Occipital lobe (tissue), 2 donors: Measurements from ENCODE around the gene GPSM1. TPM values are rescaled to one million over a fixed set of nuclear protein-coding genes. Genes with fewer than 3 reads are reported as not detected.
A peak's percentile ranks its signal among the peaks of the same experiment; 100 is the strongest.
"Not testable (repeated sequence)": the region's sequence is repeated elsewhere in the genome, so short reads cannot be mapped to it uniquely, and the experiment has no call there.

Source experiments
- DNase-seq: peaks from one replicate; lab custom pipeline; 2025; lab: John Stamatoyannopoulos, UW
- total RNA-seq: library from RNA; depleted of rRNA; stranded (reverse); fragments of >200 nt; gene quantifications from one replicate; pipeline ENCODE4 v1.2.3, GENCODE V29; 2014

GPSM1 gene
- total RNA-seq, 1 donor from 2014 or later, result 73.6 TPM

- DNase-seq, result no peak
These were observed 68.2 kb downstream of the GPSM1 start for GRCh38 chr9:136395345-136396218.

DNA sequence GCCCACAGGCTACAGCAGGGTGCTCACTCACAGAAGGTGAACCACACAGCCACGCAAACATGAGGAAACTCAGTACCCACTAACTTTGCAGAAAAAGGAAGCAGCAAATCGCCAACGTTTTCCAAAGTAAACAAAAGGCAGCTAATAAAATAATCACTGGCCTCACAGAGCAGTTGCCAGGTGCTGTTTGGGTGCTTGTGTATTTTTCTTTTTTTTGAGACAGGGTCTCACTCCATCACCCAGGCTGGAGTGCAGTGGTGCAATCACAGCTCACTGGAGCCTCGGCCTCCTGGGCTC lies 68.8 kb downstream of the GPSM1 start:
- no peak for DNase-seq

DNA sequence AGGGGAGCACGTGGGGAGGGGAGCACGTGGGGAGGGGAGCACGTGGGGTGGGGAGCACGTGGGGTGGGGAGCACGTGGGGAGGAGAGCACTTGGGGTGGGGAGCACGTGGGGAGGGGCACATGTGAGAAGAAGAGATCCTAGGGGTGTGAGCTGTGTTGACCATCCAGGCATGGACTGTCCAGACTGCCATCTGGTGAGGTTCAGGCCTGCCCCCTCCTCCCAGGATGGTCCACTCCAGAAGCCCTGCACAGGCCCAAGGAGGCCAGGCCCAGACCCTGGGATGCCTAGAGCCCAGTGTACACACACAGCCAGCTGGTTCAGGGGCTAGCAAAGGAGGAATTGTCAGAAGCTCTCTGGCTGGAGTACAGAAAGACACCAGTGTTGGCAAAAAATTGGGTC lies 70.3 kb downstream of the GPSM1 start:
- DNase-seq, result no peak

DNA sequence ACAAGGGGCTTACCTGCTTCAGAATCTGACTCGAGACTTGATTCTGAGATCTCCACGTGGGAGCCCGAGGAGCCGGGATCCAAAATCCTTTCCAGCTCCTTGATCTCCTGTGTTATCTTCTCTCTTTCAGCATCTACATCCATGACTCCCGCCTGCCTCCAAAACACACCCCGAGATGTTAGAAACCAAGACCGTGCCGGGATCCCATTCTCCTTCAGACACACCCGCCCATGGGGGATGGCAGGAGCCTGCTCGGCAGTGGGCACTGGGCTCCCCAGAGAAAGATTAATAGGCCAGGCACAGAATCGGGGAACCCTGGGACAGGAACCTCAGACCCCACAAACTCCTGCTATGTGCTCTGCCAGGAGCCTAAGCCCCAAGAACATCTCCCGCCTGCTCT lies 70.9 kb downstream of the GPSM1 start:
- DNase-seq, result no peak

- no peak for DNase-seq
These were observed 72.1 kb downstream of the GPSM1 start for GRCh38 chr9:136399176-136400037.

DNA sequence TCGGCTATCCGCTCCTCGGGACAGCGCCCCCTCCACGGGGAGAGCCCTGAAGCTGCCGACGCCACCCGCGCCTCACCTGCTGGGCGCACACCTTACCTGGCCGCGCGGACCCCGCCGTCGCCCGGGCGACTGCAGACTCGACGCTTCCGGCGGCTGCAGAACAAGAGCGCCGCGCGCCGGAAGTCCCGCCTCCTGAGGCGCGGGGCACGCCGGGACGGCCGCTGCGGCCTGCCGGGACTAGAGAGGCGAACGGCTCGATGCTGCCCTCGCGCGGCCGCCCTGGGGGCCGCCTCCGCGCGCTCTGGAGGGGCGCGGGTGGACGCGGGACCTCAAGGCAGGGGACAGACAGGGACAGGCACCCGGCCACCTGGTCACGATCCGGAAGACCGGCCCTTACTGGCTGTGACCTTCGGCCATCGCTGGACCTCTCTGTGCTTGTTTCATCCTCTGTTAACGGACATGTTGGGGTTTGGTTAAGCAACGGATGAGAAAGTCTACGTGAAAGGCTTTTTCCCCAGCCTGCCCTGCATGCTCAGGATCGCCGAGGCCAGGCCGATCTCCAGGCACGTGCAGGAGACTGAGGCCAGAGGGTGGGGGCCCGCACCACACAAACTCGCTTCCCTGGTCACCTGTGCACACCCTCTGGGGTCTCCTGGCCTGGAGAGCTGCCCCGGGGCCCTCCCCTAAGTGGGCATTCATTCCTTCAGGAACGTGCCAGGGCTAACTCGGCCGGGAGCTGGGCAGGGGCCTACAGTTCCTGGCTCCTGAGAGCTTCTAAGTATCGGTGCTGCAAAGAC lies 72.9 kb downstream of the GPSM1 start, which contains the start of gene SNAPC4:
TSS of gene SNAPC4 (minus strand) at position 133 of the 797 bp plus-strand sequence. CDS start 1,742 bp downstream, outside the sequence.
- peak; percentile 67 for DNase-seq

DNA sequence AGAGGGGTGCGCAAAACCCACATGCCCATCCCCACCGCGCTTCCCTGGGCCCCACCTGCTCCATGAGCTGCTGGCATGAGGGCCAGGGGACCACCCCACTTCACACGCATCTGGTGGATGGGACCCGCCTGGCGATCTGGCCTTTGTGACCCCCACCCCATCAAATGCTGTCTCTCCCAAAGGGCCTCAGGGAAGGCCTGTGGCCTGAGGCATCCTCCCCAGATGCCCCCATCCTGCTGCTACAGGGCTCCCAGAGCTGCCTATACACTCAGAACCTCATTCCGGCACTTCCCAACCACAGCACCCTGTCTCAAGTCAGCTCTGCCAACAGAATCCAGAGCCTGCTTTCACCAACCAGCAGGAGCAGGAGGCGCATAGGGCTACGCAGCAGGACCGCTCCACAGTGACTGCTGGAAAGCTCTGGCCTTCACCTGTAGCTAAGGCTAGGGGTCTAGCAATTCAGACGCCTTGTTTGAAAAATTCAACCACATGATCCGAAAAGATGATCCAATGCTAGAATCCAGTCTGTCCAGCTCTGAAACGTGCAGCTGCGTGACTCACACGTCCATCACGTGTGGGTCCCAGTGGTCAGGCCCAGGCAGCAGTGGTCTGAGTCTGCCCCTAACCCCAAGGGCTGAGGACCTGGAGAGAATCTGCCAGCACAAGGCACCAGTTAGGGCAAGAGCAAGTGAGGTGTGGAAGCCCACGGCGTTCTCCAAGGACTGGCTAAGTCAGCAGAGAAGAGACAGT lies 74.0 kb downstream of the GPSM1 start:
- no peak for DNase-seq

- no peak for DNase-seq
These were observed 74.7 kb downstream of the GPSM1 start for GRCh38 chr9:136402067-136402466.

GRCh38 chr9:136403538-136403914 lies 76.2 kb downstream of the GPSM1 start:
- no peak for DNase-seq

GRCh38 chr9:136403915-136404800 lies 76.8 kb downstream of the GPSM1 start:
- DNase-seq, result no peak

GRCh38 chr9:136404801-136405136 lies 77.4 kb downstream of the GPSM1 start:
- DNase-seq, result no peak

DNA sequence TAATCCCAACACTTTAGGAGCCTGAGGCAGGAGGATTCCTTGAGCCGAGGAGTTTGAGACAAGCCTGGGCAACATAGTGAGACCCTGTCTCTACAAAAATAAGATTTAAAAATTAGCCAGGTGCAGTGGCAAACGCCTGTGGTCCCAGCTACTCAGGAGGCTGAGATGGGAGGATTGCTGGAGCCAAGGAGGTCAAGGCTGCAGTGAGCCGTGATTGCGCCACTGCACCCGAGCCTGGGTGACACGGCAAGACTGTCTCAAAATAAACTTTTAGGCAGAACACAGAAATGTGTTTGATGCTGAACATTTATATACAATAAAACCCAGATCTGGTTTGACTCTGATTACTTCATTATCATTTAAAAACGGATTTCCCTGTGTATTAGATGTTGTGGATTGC lies 78.1 kb downstream of the GPSM1 start:
- no peak for DNase-seq

DNA sequence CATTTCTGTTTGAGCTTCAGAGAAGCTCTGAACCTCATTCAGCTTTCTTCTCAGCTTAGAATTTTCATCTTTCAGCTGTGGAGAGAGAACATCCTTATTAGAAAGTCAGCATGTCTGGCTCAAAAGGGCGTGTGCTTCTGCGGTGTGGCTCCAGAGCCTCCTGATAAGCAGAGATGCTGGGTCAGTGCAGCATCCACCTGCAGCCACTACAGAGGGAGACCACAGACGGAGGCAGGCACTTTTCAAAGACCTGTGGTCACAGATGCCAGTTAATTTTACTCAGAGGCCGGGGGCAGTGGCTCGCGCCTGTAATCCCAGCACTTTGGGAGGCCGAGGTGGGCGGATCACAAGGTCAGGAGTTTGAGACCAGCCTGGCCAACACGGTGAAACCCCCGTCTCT lies 78.6 kb downstream of the GPSM1 start:
- DNase-seq, result not testable (repeated sequence)

DNA sequence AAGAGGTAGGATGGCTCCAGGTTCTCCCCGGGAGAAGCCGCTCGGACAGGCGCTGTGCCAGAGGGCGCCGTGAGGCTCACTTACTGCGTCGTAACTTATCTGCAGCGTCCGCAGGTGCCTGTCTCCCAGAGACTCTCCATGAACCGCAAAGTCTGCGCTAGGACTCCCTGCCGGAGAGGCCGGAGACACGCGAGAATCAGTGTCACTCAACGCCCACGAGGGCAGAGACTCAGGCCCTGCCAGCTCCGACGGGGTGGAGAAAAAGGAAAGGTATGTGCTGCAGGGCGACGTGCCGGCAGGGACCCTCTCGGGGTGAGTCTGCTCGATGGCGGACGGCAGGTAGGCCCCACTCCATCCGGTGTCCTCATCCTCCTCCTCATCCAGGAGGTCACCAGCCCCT lies 79.7 kb downstream of the GPSM1 start:
- DNase-seq, result not testable (repeated sequence)

DNA sequence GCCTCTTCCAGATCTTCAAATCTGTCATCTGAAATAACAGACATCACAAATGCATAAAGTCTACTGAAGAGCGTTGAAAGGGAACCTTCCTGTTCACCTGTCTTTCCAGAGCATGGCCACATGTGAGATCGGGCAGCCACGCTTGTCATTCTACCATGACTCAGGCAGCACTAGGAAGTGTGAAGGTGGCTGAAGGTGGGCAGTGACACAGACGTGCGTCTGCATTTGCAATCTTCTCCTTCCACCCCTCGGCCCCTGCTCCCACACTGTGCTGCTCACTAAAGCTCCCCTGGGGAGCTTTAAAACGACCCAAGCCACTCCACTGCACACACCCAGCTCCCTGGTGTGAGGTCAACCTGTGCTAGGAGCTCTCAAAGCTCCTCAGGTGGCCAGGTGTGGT lies 80.6 kb downstream of the GPSM1 start:
- DNase-seq, result no peak

Other genes starting within 250 kb of the GPSM1 start
- gene NACC2, start 232.2 kb upstream of the GPSM1 start, total RNA-seq, result 5.9 TPM
- gene TMEM250, start 208.7 kb upstream of the GPSM1 start, total RNA-seq, result 26.4 TPM
- gene LHX3, start 122.4 kb upstream of the GPSM1 start, total RNA-seq, result not detected
- 8.1 TPM for gene QSOX2, start 81.7 kb upstream of the GPSM1 start, total RNA-seq
- gene CCDC187, start 23.4 kb upstream of the GPSM1 start, total RNA-seq, result under 0.01 TPM
- 4.1 TPM for gene DNLZ, start 36.2 kb downstream of the GPSM1 start, total RNA-seq
- 0.47 TPM for gene CARD9, start 46.1 kb downstream of the GPSM1 start, total RNA-seq
- gene SNAPC4, start 72.6 kb downstream of the GPSM1 start, total RNA-seq, result 7.2 TPM
- gene ENTR1, start 83.1 kb downstream of the GPSM1 start, total RNA-seq, result 20.1 TPM
- gene PMPCA, start 83.1 kb downstream of the GPSM1 start, total RNA-seq, result 23.6 TPM
- 11.5 TPM for gene INPP5E, start 112.3 kb downstream of the GPSM1 start, total RNA-seq
- 10.6 TPM for gene SEC16A, start 155.5 kb downstream of the GPSM1 start, total RNA-seq
- gene NOTCH1, start 218.5 kb downstream of the GPSM1 start, total RNA-seq, result 22.9 TPM